ENCODE data around the gene DLGAP1. TPM values are rescaled to one million over a fixed set of nuclear protein-coding genes. Genes with fewer than 3 reads are reported as not detected.

Gene DLGAP1
- total RNA-seq, 2 experiments from 2014 or later = 0.31 to 0.36 TPM

GRCh38 chr18:3983351-3983969 lies 471.6 kb downstream of the DLGAP1 start:
- H3K9me3 ChIP-seq (ENCODE audit: control insufficient read depth in 1 of 2, insufficient read depth in 1 of 2, low read length in 2 of 2) = peaks cover 5 to 7% of the 10 kb centered on the region in 2 experiments
- no peak overlapping the region for H3K4me3 ChIP-seq (ENCODE audit: low read length)
- Mint-ChIP-seq H3K4me1 (ENCODE audit: low read depth) (peaks cover 20% of the 10 kb centered on the region), H3K27me3 (no peaks in the 10 kb centered on the region), H3K36me3 (ENCODE audit: low read depth) (no peaks in the 10 kb centered on the region), H3K9me3 (peaks cover 7% of the 10 kb centered on the region), H3K4me3 (no peak overlapping the region), H3K27ac (no peak overlapping the region)
- ChIA-PET POLR2A (interaction anchor here (0.7 kb wide), 1 partner anchor 67 kb away, joined by 4 read pairs; no protein-coding TSS in a partner anchor), CTCF (interaction anchor here (4.1 kb wide), 1 partner anchor 12 kb away, joined by 18 read pairs; no protein-coding TSS in a partner anchor)
- no peaks in the 10 kb centered on the region for H3K27me3 ChIP-seq (ENCODE audit: control insufficient read depth in 1 of 2, insufficient read depth in 2 of 2, low read length in 2 of 2)
- TF ChIP-seq, protein P1, sequence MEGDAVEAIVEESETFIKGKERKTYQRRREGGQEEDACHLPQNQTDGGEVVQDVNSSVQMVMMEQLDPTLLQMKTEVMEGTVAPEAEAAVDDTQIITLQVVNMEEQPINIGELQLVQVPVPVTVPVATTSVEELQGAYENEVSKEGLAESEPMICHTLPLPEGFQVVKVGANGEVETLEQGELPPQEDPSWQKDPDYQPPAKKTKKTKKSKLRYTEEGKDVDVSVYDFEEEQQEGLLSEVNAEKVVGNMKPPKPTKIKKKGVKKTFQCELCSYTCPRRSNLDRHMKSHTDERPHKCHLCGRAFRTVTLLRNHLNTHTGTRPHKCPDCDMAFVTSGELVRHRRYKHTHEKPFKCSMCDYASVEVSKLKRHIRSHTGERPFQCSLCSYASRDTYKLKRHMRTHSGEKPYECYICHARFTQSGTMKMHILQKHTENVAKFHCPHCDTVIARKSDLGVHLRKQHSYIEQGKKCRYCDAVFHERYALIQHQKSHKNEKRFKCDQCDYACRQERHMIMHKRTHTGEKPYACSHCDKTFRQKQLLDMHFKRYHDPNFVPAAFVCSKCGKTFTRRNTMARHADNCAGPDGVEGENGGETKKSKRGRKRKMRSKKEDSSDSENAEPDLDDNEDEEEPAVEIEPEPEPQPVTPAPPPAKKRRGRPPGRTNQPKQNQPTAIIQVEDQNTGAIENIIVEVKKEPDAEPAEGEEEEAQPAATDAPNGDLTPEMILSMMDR (IDR thresholded peaks at IDR 0.05) = no peak
- ATAC-seq (ENCODE audit: poor library complexity) (no peak), DNase-seq (no peak)
- intact Hi-C loops (cut with DNase I, micrococcal nuclease) = no loop called here
- no peak overlapping the region for H3K27ac ChIP-seq (ENCODE audit: low read depth in 1 of 2, low read length in 2 of 2)
- no peaks in the 10 kb centered on the region for H3K36me3 ChIP-seq (ENCODE audit: insufficient read depth, low read length)
- peaks cover 6% of the 10 kb centered on the region for H3K4me1 ChIP-seq (ENCODE audit: insufficient read depth, low read length)

DNA sequence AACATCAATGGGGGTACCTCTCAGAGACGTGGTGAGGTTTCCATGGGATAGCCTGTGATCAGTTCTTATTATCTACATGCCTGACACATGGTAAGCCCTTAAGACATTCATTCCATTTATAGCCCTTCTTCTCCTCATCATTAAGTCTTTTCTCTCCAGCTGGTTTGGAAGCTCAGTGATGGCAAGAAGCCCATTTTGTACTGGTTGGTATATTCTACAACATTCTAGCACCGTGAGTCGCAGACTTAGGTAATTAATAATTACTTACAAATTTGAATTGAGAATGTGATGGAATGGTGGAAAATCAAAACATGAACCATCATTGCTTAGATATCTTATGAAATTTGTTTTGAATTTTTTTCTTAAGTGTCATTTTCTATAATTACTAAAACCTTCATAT lies 472.6 kb downstream of the DLGAP1 start:
- ATAC-seq (ENCODE audit: poor library complexity) (no peak), DNase-seq (no peak)
- no peaks in the 10 kb centered on the region for H3K27me3 Mint-ChIP-seq
- peaks cover 10% of the 10 kb centered on the region for H3K9me3 Mint-ChIP-seq
- Histone ChIP-seq H3K27me3 (ENCODE audit: control insufficient read depth in 1 of 2, insufficient read depth in 2 of 2, low read length in 2 of 2) (no peaks in the 10 kb centered on the region), H3K27ac (ENCODE audit: low read depth in 1 of 2, low read length in 2 of 2) (no peak overlapping the region), H3K4me3 (ENCODE audit: low read length) (no peak overlapping the region), H3K9me3 (ENCODE audit: control insufficient read depth in 1 of 2, insufficient read depth in 1 of 2, low read length in 2 of 2) (peaks cover 5 to 13% of the 10 kb centered on the region in 2 experiments), H3K4me1 (ENCODE audit: insufficient read depth, low read length) (peaks cover 6% of the 10 kb centered on the region), H3K36me3 (ENCODE audit: insufficient read depth, low read length) (no peaks in the 10 kb centered on the region)
- no peaks in the 10 kb centered on the region for H3K36me3 Mint-ChIP-seq (ENCODE audit: low read depth)
- H3K27ac Mint-ChIP-seq = no peak overlapping the region
- ChIA-PET CTCF (no interaction called here), POLR2A (no interaction called here)
- TF ChIP-seq, protein P1 (IDR thresholded peaks at IDR 0.05) = no peak
- H3K4me3 Mint-ChIP-seq = no peak overlapping the region
- intact Hi-C loops (cut with DNase I, micrococcal nuclease) = no loop called here
- peaks cover 20% of the 10 kb centered on the region for H3K4me1 Mint-ChIP-seq (ENCODE audit: low read depth)

- Histone ChIP-seq H3K27me3 (ENCODE audit: control insufficient read depth in 1 of 2, insufficient read depth in 2 of 2, low read length in 2 of 2) (no peaks in the 10 kb centered on the region), H3K36me3 (ENCODE audit: insufficient read depth, low read length) (no peaks in the 10 kb centered on the region), H3K27ac (ENCODE audit: low read depth in 1 of 2, low read length in 2 of 2) (no peak overlapping the region), H3K4me3 (ENCODE audit: low read length) (no peak overlapping the region), H3K9me3 (ENCODE audit: control insufficient read depth in 1 of 2, insufficient read depth in 1 of 2, low read length in 2 of 2) (peaks cover 5 to 16% of the 10 kb centered on the region in 2 experiments), H3K4me1 (ENCODE audit: insufficient read depth, low read length) (no peaks in the 10 kb centered on the region)
- Mint-ChIP-seq H3K9me3 (peaks cover 10% of the 10 kb centered on the region), H3K4me3 (no peak overlapping the region), H3K27me3 (no peaks in the 10 kb centered on the region), H3K36me3 (ENCODE audit: low read depth) (no peaks in the 10 kb centered on the region), H3K27ac (no peak overlapping the region), H3K4me1 (ENCODE audit: low read depth) (no peaks in the 10 kb centered on the region)
- ChIA-PET CTCF (no interaction called here), POLR2A (no interaction called here)
- TF ChIP-seq, protein P1 (IDR thresholded peaks at IDR 0.05) = no peak
- intact Hi-C loops (cut with DNase I, micrococcal nuclease) = no loop called here
- ATAC-seq (ENCODE audit: poor library complexity) (no peak), DNase-seq (no peak)
Observed at GRCh38 chr18:3979024-3979423, 476.1 kb downstream of the DLGAP1 start.

Data from CD4-positive, alpha-beta T cell (primary cell).